ENCODE data around the gene MYO7B. TPM values are rescaled to one million over a fixed set of nuclear protein-coding genes. Genes with fewer than 3 reads are reported as not detected.

MYO7B gene
- total and polyA plus RNA-seq, 2 experiments from 2014 or later = 17.6 to 20.1 TPM

DNA sequence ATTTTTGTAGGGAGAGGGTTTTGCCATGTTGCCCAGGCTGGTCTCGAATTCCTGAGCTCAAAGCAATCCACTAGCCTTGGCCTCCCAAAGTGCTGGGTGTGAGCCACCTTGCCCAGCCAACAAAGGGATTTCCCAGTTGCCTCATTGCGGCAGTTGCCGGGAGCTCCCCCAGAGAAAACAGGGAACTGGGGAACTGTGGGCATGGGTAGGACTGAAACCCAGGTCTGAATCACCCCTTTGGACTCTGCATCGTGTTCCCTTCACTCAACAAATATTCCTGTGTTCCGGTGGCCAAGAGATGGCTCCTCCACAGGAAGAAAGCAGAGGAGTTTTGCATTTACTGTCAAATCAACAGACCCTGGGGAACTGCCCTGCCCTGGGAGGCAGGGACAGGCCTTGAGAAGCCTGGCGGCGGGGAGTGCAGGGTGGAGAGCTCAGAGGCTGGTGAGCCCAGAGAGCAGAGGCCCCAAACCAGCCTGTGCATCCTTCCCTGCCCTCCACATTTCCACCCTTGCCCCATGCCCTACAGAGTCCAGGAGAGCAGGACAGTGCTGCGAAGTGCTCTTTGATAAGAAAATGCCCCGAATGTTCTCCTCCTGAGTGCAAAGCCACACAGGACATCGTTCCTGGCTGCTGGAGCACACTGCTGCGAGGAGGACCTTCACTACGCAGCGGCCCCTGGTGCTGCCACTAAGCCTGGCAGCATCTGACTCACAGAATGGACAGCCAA, 24.9 kb downstream of the MYO7B start:
- no peaks in the 10 kb centered on the region for H4K20me1 ChIP-seq (ENCODE audit: insufficient read depth, poor library complexity, severe bottlenecking)
- no peaks in the 10 kb centered on the region for H3K9me2 ChIP-seq (replicated peaks; ENCODE audit: insufficient read depth)
- H3K4me3 ChIP-seq = no peak overlapping the region
- H3K9me3 ChIP-seq (ENCODE audit: low read depth) = no peaks in the 10 kb centered on the region
- H3K4me1 ChIP-seq (ENCODE audit: insufficient read depth) = no peaks in the 10 kb centered on the region
- 83% methylated on average over 13 of the region's 13 CpGs for WGBS (ENCODE audit: low lambda C conversion rate, missing lambda C conversion rate)
- DNase-seq (ENCODE audit: low spot score) = no peak
- no peaks in the 10 kb centered on the region for H3K36me3 ChIP-seq (replicated peaks; ENCODE audit: insufficient read depth, low read depth)
- H3K4me2 ChIP-seq = no peak overlapping the region
- H3K27ac ChIP-seq = no peak overlapping the region
- no peak overlapping the region for H2AFZ ChIP-seq
- no peaks in the 10 kb centered on the region for H3K27me3 ChIP-seq
- TF ChIP-seq CTCF (IDR thresholded peaks at IDR 0.05; ENCODE audit: poor library complexity) = no peak
- no peak for TF ChIP-seq EZH2phosphoT487 (IDR thresholded peaks at IDR 0.05; ENCODE audit: low read depth, severe bottlenecking, unreplicated experiment)
- no peak for TF ChIP-seq EZH2 (IDR thresholded peaks at IDR 0.05; ENCODE audit: borderline replicate concordance)
- H3K79me2 ChIP-seq = no peaks in the 10 kb centered on the region

DNA sequence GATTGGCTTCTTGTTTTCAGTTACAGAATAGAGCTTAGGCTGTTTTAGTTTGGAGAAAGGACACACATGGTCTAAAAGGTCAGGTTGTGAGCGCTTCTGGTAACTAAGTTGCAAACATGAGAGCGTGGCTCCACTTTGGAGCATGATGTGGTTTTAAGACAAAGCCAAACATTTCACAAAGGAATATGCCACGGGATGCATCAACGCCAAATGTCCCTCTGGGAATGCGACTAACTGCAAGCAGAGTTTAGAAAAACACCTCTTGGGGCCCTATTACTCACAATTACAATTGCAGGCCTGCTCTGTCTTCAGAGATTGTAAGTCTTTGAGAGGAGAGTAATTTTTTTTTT, 25.4 kb downstream of the MYO7B start:
- no peaks in the 10 kb centered on the region for H3K36me3 ChIP-seq (replicated peaks; ENCODE audit: insufficient read depth, low read depth)
- H3K27ac ChIP-seq = no peak overlapping the region
- H3K4me2 ChIP-seq = no peak overlapping the region
- TF ChIP-seq EZH2 (IDR thresholded peaks at IDR 0.05; ENCODE audit: borderline replicate concordance) (no peak), EZH2phosphoT487 (IDR thresholded peaks at IDR 0.05; ENCODE audit: low read depth, severe bottlenecking, unreplicated experiment) (no peak), CTCF (IDR thresholded peaks at IDR 0.05; ENCODE audit: poor library complexity) (no peak)
- H4K20me1 ChIP-seq (ENCODE audit: insufficient read depth, poor library complexity, severe bottlenecking) = no peaks in the 10 kb centered on the region
- 95% methylated on average over 5 of the region's 5 CpGs for WGBS (ENCODE audit: low lambda C conversion rate, missing lambda C conversion rate)
- H3K4me3 ChIP-seq = no peak overlapping the region
- H3K4me1 ChIP-seq (ENCODE audit: insufficient read depth) = no peaks in the 10 kb centered on the region
- no peaks in the 10 kb centered on the region for H3K79me2 ChIP-seq
- no peaks in the 10 kb centered on the region for H3K9me2 ChIP-seq (replicated peaks; ENCODE audit: insufficient read depth)
- no peak overlapping the region for H2AFZ ChIP-seq
- H3K27me3 ChIP-seq = no peaks in the 10 kb centered on the region
- no peaks in the 10 kb centered on the region for H3K9me3 ChIP-seq (ENCODE audit: low read depth)
- no peak for DNase-seq (ENCODE audit: low spot score)

DNA sequence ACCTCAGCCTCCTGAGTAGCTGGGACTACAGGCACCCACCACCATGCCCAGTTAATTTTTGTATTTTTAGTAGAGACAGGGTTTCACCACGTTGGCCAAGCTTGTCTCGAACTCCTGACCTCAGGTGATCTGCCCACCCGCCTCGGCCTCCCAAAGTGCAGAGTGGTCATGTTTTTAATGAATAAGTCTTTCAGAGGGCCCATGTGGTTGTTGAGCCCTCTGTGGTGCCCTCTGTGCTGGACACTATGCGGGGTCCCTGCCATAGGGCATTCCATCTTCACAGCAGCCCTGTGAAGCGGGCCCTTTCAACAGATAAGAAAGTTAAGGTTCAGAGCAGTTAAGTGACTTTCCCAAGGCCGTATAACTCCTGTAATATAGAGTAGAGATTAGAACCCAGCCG, 25.9 kb downstream of the MYO7B start:
- WGBS (ENCODE audit: low lambda C conversion rate, missing lambda C conversion rate) = 90% methylated on average over 8 of the region's 8 CpGs
- Histone ChIP-seq H3K4me2 (no peak overlapping the region), H3K27ac (no peak overlapping the region), H3K4me1 (ENCODE audit: insufficient read depth) (no peaks in the 10 kb centered on the region), H3K9me3 (ENCODE audit: low read depth) (no peaks in the 10 kb centered on the region), H4K20me1 (ENCODE audit: insufficient read depth, poor library complexity, severe bottlenecking) (no peaks in the 10 kb centered on the region), H3K36me3 (replicated peaks; ENCODE audit: insufficient read depth, low read depth) (no peaks in the 10 kb centered on the region), H2AFZ (no peak overlapping the region), H3K4me3 (no peak overlapping the region), H3K79me2 (no peaks in the 10 kb centered on the region), H3K9me2 (replicated peaks; ENCODE audit: insufficient read depth) (no peaks in the 10 kb centered on the region), H3K27me3 (no peaks in the 10 kb centered on the region)
- TF ChIP-seq CTCF (IDR thresholded peaks at IDR 0.05; ENCODE audit: poor library complexity) = no peak
- TF ChIP-seq EZH2 (IDR thresholded peaks at IDR 0.05; ENCODE audit: borderline replicate concordance) = no peak
- no peak for TF ChIP-seq EZH2phosphoT487 (IDR thresholded peaks at IDR 0.05; ENCODE audit: low read depth, severe bottlenecking, unreplicated experiment)
- DNase-seq (ENCODE audit: low spot score) = no peak

All from hepatocyte (in vitro differentiated cells).